Measurements from ENCODE around the gene GABPA.
A peak's percentile ranks its signal among the peaks of the same experiment; 100 is the strongest.

Gene GABPA

GRCh38 chr21:25813917-25814316 lies 79.1 kb downstream of the GABPA start:
- peak; percentile 66 for DNase-seq

GRCh38 chr21:25818121-25818520 lies 83.3 kb downstream of the GABPA start:
- DNase-seq = no peak

DNA sequence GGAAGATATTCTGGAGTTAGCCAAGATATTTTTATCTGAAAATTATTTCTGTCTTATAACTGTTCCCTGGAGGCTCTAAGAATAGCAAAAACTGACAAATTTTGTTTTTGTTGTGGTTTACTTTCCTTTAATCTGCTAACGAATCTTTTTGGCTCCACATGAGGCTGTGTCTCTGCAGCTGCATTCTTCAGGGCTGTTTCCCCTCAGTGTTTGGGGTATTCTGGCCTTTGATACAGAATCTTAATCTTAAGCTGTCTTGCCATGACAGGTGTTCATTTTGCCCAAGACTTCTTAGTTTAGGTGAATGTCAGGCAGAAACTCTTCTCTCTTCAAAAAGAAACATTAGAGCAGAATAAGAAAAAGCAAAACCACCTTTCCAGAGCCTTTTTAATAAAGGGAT lies 83.8 kb downstream of the GABPA start:
- no peak for DNase-seq

All from EL (cell line).